ENCODE measurements around the gene P4HA1. TPM values are rescaled to one million over a fixed set of nuclear protein-coding genes. Genes with fewer than 3 reads are reported as not detected.
"Not testable (repeated sequence)": the region's sequence is repeated elsewhere in the genome, so short reads cannot be mapped to it uniquely, and the experiment has no call there.

Gene P4HA1
- total RNA-seq, 1 experiment from 2014 or later, result 46.5 TPM

GRCh38 chr10:73000973-73001372, 95.7 kb downstream of the P4HA1 start:
- H3K4me3 Mint-ChIP-seq (ENCODE audit: unreplicated experiment), result no peak overlapping the region
- no peak overlapping the region for H3K27ac Mint-ChIP-seq (ENCODE audit: unreplicated experiment)
- TF ChIP-seq, protein P1, sequence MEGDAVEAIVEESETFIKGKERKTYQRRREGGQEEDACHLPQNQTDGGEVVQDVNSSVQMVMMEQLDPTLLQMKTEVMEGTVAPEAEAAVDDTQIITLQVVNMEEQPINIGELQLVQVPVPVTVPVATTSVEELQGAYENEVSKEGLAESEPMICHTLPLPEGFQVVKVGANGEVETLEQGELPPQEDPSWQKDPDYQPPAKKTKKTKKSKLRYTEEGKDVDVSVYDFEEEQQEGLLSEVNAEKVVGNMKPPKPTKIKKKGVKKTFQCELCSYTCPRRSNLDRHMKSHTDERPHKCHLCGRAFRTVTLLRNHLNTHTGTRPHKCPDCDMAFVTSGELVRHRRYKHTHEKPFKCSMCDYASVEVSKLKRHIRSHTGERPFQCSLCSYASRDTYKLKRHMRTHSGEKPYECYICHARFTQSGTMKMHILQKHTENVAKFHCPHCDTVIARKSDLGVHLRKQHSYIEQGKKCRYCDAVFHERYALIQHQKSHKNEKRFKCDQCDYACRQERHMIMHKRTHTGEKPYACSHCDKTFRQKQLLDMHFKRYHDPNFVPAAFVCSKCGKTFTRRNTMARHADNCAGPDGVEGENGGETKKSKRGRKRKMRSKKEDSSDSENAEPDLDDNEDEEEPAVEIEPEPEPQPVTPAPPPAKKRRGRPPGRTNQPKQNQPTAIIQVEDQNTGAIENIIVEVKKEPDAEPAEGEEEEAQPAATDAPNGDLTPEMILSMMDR (IDR thresholded peaks at IDR 0.05; ENCODE audit: insufficient read depth in 1 of 2, low read depth in 1 of 2, low read length in 1 of 2, severe bottlenecking in 1 of 2, unreplicated experiment in 1 of 2), result no peak
- Histone ChIP-seq H3K4me3 (ENCODE audit: low read depth, low read length) (no peak overlapping the region), H3K27me3 (replicated peaks; ENCODE audit: control insufficient read depth, insufficient read depth, low read length) (no peaks in the 10 kb centered on the region), H3K36me3 (ENCODE audit: control insufficient read depth, insufficient read depth, low read length) (peaks cover 2% of the 10 kb centered on the region; the same call in 1 of the 2 replicates), H3K9me3 (no peaks in the 10 kb centered on the region), H3K4me1 (no peaks in the 10 kb centered on the region)
- CTCF ChIA-PET, result no interaction called here
- H3K36me3 Mint-ChIP-seq (ENCODE audit: insufficient read depth, unreplicated experiment), result peaks cover 16% of the 10 kb centered on the region
- no peaks in the 10 kb centered on the region for H3K4me1 Mint-ChIP-seq (ENCODE audit: low read depth, unreplicated experiment)
- POLR2A ChIA-PET, result interaction anchor here (0.6 kb wide), 1 partner anchor 299 kb away, joined by 7 read pairs; no protein-coding TSS in a partner anchor
- no peaks in the 10 kb centered on the region for H3K9me3 Mint-ChIP-seq (ENCODE audit: unreplicated experiment)
- no TSS peak for BruUV-seq (replicated peaks)
- DNase-seq, result no peak
- intact Hi-C loops (cut with micrococcal nuclease; ENCODE audit: unreplicated experiment), result no loop called here
- H3K27me3 Mint-ChIP-seq (ENCODE audit: insufficient read depth, unreplicated experiment), result no peaks in the 10 kb centered on the region

- intact Hi-C loops (cut with micrococcal nuclease; ENCODE audit: unreplicated experiment), result no loop called here
- H3K36me3 Mint-ChIP-seq (ENCODE audit: insufficient read depth, unreplicated experiment), result peaks cover 7% of the 10 kb centered on the region
- POLR2A ChIA-PET, result no interaction called here
- H3K27me3 Mint-ChIP-seq (ENCODE audit: insufficient read depth, unreplicated experiment), result no peaks in the 10 kb centered on the region
- DNase-seq, result no peak
- no peaks in the 10 kb centered on the region for H3K4me1 Mint-ChIP-seq (ENCODE audit: low read depth, unreplicated experiment)
- H3K27me3 ChIP-seq (replicated peaks; ENCODE audit: control insufficient read depth, insufficient read depth, low read length), result no peaks in the 10 kb centered on the region
- no peaks in the 10 kb centered on the region for H3K36me3 ChIP-seq (ENCODE audit: control insufficient read depth, insufficient read depth, low read length)
- H3K9me3 ChIP-seq, result no peaks in the 10 kb centered on the region
- TF ChIP-seq, protein P1 (IDR thresholded peaks at IDR 0.05; ENCODE audit: insufficient read depth in 1 of 2, low read depth in 1 of 2, low read length in 1 of 2, severe bottlenecking in 1 of 2, unreplicated experiment in 1 of 2), result no peak
- no peaks in the 10 kb centered on the region for H3K4me1 ChIP-seq
- no peak overlapping the region for H3K27ac Mint-ChIP-seq (ENCODE audit: unreplicated experiment)
- CTCF ChIA-PET, result no interaction called here
- BruUV-seq (replicated peaks), result no TSS peak
- H3K4me3 ChIP-seq (ENCODE audit: low read depth, low read length), result no peak overlapping the region
- no peak overlapping the region for H3K4me3 Mint-ChIP-seq (ENCODE audit: unreplicated experiment)
- H3K9me3 Mint-ChIP-seq (ENCODE audit: unreplicated experiment), result no peaks in the 10 kb centered on the region
Observed at GRCh38 chr10:72997099-72997498, 99.6 kb downstream of the P4HA1 start.

DNA sequence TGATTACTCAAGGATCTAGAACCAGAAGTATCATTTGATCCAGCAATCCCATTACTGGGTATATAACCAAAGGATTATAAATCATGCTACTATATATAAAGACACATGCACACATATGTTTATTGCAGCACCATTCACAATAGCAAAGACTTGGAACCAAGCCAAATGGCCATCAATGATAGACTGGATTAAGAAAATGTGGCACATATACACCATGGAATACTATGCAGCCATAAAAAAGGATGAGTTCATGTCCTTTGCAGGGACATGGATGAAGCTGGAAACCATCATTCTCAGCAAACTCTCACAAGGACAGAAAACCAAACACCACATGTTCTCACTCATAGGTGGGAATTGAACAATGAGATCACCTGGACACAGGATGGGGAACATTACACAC, 101.2 kb downstream of the P4HA1 start:
- H3K27me3 ChIP-seq (replicated peaks; ENCODE audit: control insufficient read depth, insufficient read depth, low read length); H3K4me1 Mint-ChIP-seq (ENCODE audit: low read depth, unreplicated experiment); H3K27ac Mint-ChIP-seq (ENCODE audit: unreplicated experiment); POLR2A ChIA-PET; H3K4me3 ChIP-seq (ENCODE audit: low read depth, low read length); H3K36me3 Mint-ChIP-seq (ENCODE audit: insufficient read depth, unreplicated experiment); H3K4me3 Mint-ChIP-seq (ENCODE audit: unreplicated experiment); BruUV-seq (replicated peaks); H3K27me3 Mint-ChIP-seq (ENCODE audit: insufficient read depth, unreplicated experiment); H3K9me3 ChIP-seq; DNase-seq; H3K36me3 ChIP-seq (ENCODE audit: control insufficient read depth, insufficient read depth, low read length); H3K9me3 Mint-ChIP-seq (ENCODE audit: unreplicated experiment); H3K4me1 ChIP-seq; intact Hi-C loops (cut with micrococcal nuclease; ENCODE audit: unreplicated experiment); CTCF ChIA-PET: not testable (repeated sequence)

GRCh38 chr10:72989771-72990170, 106.9 kb downstream of the P4HA1 start:
- intact Hi-C loops (cut with micrococcal nuclease; ENCODE audit: unreplicated experiment); CTCF ChIA-PET; POLR2A ChIA-PET; H3K27me3 Mint-ChIP-seq (ENCODE audit: insufficient read depth, unreplicated experiment); DNase-seq; H3K36me3 ChIP-seq (ENCODE audit: control insufficient read depth, insufficient read depth, low read length); H3K9me3 Mint-ChIP-seq (ENCODE audit: unreplicated experiment); H3K9me3 ChIP-seq; BruUV-seq (replicated peaks); H3K4me3 Mint-ChIP-seq (ENCODE audit: unreplicated experiment); H3K4me1 Mint-ChIP-seq (ENCODE audit: low read depth, unreplicated experiment); H3K4me3 ChIP-seq (ENCODE audit: low read depth, low read length); H3K4me1 ChIP-seq; H3K27ac Mint-ChIP-seq (ENCODE audit: unreplicated experiment); H3K36me3 Mint-ChIP-seq (ENCODE audit: insufficient read depth, unreplicated experiment); H3K27me3 ChIP-seq (replicated peaks; ENCODE audit: control insufficient read depth, insufficient read depth, low read length): not testable (repeated sequence)

DNA sequence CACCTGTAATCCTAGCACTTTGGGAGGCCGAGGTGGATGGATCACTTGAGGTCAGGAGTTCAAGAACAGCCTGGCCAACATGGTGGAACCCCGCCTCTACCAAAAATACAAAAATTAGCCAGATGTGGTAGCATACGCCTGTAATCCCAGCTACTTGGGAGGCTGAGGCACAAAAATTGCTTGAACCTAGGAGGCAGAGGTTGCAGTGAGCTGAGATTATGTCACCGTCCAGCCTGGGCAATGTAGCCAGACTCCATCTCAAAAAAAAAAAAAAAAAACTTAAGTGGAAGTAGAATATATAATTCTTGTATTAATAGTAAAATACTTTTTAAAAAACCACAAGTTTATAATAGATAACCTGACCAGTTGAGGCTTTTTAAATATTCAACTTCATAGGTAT, 112.0 kb downstream of the P4HA1 start:
- H3K4me1 Mint-ChIP-seq (ENCODE audit: low read depth, unreplicated experiment); H3K36me3 ChIP-seq (ENCODE audit: control insufficient read depth, insufficient read depth, low read length); H3K27me3 ChIP-seq (replicated peaks; ENCODE audit: control insufficient read depth, insufficient read depth, low read length); H3K36me3 Mint-ChIP-seq (ENCODE audit: insufficient read depth, unreplicated experiment); DNase-seq; H3K4me3 ChIP-seq (ENCODE audit: low read depth, low read length); CTCF ChIA-PET; H3K4me3 Mint-ChIP-seq (ENCODE audit: unreplicated experiment); H3K4me1 ChIP-seq; intact Hi-C loops (cut with micrococcal nuclease; ENCODE audit: unreplicated experiment); H3K27me3 Mint-ChIP-seq (ENCODE audit: insufficient read depth, unreplicated experiment); BruUV-seq (replicated peaks); H3K27ac Mint-ChIP-seq (ENCODE audit: unreplicated experiment): not testable (repeated sequence)
- POLR2A ChIA-PET, result interaction anchor here (0.7 kb wide), 1 partner anchor 9 kb away, joined by 7 read pairs; no protein-coding TSS in a partner anchor
- H3K9me3 ChIP-seq, result peaks cover 12% of the 10 kb centered on the region
- peaks cover 10% of the 10 kb centered on the region for H3K9me3 Mint-ChIP-seq (ENCODE audit: unreplicated experiment)

Data from Caco-2 (cell line).